ENCODE data around the gene CRABP2.

DNA sequence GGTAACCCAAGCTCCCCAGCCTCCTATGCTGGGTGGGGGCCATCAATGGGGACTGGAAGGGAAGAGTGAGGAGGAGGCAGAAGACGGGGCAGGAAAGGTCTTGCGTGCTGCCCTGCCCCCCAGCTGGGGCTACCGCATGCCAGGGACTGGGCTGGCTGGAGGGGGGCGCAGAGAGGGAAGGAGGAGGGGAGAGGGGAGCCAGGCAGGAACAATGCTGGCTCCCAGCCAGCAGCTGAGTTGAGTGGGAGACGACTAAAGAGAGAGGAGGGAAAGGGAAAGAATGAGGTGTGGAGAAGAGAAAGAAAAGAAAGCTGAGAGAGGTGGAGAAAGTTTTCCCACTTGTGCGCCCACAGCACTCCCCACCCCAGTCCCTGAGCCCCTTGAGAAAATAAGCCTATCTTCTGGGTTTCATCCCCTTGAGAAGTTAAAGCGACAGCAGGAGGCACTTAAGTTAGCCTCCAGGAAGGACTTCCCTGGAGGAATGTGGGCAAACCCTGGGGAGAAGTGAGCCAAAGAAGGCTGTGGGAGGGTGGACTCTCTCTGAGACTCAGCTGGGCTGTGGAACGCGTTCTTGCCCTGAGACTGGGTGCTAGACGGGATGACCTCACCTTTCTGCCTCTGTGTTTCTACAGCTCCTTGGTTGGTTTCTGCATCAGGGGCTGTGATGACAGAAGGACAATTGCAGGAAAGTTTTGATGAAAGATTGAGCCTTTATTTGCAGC is 15.3 kb downstream of the CRABP2 start:
- TF ChIP-seq, protein P1, sequence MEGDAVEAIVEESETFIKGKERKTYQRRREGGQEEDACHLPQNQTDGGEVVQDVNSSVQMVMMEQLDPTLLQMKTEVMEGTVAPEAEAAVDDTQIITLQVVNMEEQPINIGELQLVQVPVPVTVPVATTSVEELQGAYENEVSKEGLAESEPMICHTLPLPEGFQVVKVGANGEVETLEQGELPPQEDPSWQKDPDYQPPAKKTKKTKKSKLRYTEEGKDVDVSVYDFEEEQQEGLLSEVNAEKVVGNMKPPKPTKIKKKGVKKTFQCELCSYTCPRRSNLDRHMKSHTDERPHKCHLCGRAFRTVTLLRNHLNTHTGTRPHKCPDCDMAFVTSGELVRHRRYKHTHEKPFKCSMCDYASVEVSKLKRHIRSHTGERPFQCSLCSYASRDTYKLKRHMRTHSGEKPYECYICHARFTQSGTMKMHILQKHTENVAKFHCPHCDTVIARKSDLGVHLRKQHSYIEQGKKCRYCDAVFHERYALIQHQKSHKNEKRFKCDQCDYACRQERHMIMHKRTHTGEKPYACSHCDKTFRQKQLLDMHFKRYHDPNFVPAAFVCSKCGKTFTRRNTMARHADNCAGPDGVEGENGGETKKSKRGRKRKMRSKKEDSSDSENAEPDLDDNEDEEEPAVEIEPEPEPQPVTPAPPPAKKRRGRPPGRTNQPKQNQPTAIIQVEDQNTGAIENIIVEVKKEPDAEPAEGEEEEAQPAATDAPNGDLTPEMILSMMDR (IDR thresholded peaks at IDR 0.05; ENCODE audit: low read length), result no peak
- no peak for TF ChIP-seq EZH2 (optimal IDR thresholded peaks at IDR 0.05; ENCODE audit: low read depth, low read length)

Measured in MM.1S (cell line).